Endothelial cell of umbilical vein (primary cell): ENCODE data around the gene LHX3. TPM values are rescaled to one million over a fixed set of nuclear protein-coding genes. Genes with fewer than 3 reads are reported as not detected.

Source experiments
- BruUV-seq: library from RNA; stranded (reverse); fragments of 400-500 nt; replicated peaks from 2 replicates; lab custom pipeline; 2021; lab: Mats Ljungman, UMichigan
- CTCF ChIA-PET: fragments of 300-600, 350-600 bp; sonication (Branson Sonifier 250); formaldehyde crosslinking; loops from one replicate; lab custom pipeline; 2021; ENCODE audit warnings: antibody characterized with exemption, inconsistent platforms; lab: Charles Lee
- POLR2A ChIA-PET: fragments of 300-600, 350-600 bp; sonication (Branson Sonifier 250); formaldehyde crosslinking; loops from one replicate; lab custom pipeline; 2021; ENCODE audit warnings: antibody characterized with exemption, inconsistent platforms; lab: Charles Lee
- DNase-seq: peaks from one replicate; pipeline ENCODE4 v3.0.0-alpha.2; 2011; ENCODE audit warnings: low read depth, low spot score
- FAIRE-seq: peaks from 2 replicates; lab custom pipeline; 2011; peaks lifted over from hg19 to GRCh38; lab: Jason Lieb, UNC
- H2AFZ ChIP-seq: 2 replicates; pipeline ENCODE4 v1.6.0; 2012; ENCODE audit warnings: low read depth, low read length, control low read depth, inconsistent platforms
- H3K27ac ChIP-seq: 2 replicates; pipeline ENCODE4 v1.5.1; 2011; ENCODE audit warnings: low read depth, mild to moderate bottlenecking, control low read depth, low read length, moderate library complexity; ENCODE audit not compliant: insufficient read depth
- H3K27me3 ChIP-seq, 2 experiments: 2 replicates each; pipeline versions ENCODE4 v1.6.0 to v1.6.1; 2011; ENCODE audit warnings: low read length in 2 of 2, mixed read lengths in 1 of 2; ENCODE audit not compliant: control insufficient read depth in 2 of 2, insufficient read depth in 2 of 2
- H3K36me3 ChIP-seq, 2 experiments: 2 replicates in 1 of 2; 3 replicates in 1 of 2; pipeline ENCODE4 v1.5.1; 2011; ENCODE audit warnings: low read length in 2 of 2, mild to moderate bottlenecking in 1 of 2, moderate library complexity in 1 of 2; ENCODE audit not compliant: control insufficient read depth in 2 of 2, insufficient read depth in 2 of 2; ENCODE audit errors: extremely low read depth in 1 of 2
- H3K4me1 ChIP-seq: 3 replicates; pipeline ENCODE4 v1.5.1; 2011; ENCODE audit warnings: mild to moderate bottlenecking, low read length; ENCODE audit not compliant: control insufficient read depth, insufficient read depth; ENCODE audit errors: extremely low read depth
- H3K4me2 ChIP-seq: 2 replicates; pipeline ENCODE4 v1.6.1; 2011; ENCODE audit warnings: low read length, control low read depth, mixed read lengths; ENCODE audit not compliant: insufficient read depth
- H3K4me3 ChIP-seq, 3 experiments: fragments of 200-600 bp in 1 of 3; sonication (generic), shearing (Covaris generic) in 1 of 3; replicated peaks in 1 of 3; 2 replicates each; pipeline ENCODE4 v1.5.1; 2011 to 2016; ENCODE audit warnings: control low read depth in 3 of 3, low read length in 3 of 3, mild to moderate bottlenecking in 2 of 3, inconsistent platforms in 1 of 3, low read depth in 1 of 3, moderate library complexity in 1 of 3; ENCODE audit not compliant: insufficient read depth in 1 of 3
- H3K79me2 ChIP-seq: 2 replicates; pipeline ENCODE4 v1.6.0; 2012; ENCODE audit warnings: low read length, inconsistent platforms; ENCODE audit not compliant: control insufficient read depth, insufficient read depth
- H3K9ac ChIP-seq: replicated peaks from 2 replicates; pipeline ENCODE3; 2011; ENCODE audit warnings: low read length, control low read depth; ENCODE audit not compliant: insufficient read depth; ENCODE audit errors: extremely low read depth
- H3K9me1 ChIP-seq: replicated peaks from 3 replicates; pipeline ENCODE4 v1.6.0; 2011; ENCODE audit warnings: mild to moderate bottlenecking, low read length; ENCODE audit not compliant: control insufficient read depth, insufficient read depth; ENCODE audit errors: extremely low read depth
- H3K9me3 ChIP-seq: replicated peaks from 2 replicates; pipeline ENCODE4 v1.5.1; 2012; ENCODE audit warnings: low read length, inconsistent platforms; ENCODE audit not compliant: control insufficient read depth, insufficient read depth
- H4K20me1 ChIP-seq: replicated peaks from 2 replicates; pipeline ENCODE3; 2011; ENCODE audit warnings: mild to moderate bottlenecking, low read length; ENCODE audit not compliant: control insufficient read depth, insufficient read depth; ENCODE audit errors: extremely low read depth
- CTCF ChIP-seq, 2 donors: IDR thresholded peaks; 1 replicate in 1 of 2; 2 replicates in 1 of 2; pipeline ENCODE4 v1.5.1; 2011; ENCODE audit warnings: low read length in 2 of 2, mild to moderate bottlenecking in 2 of 2, moderate library complexity in 2 of 2, control low read depth in 1 of 2, inconsistent platforms in 1 of 2, low read depth in 1 of 2; ENCODE audit not compliant: insufficient read depth in 1 of 2; ENCODE audit errors: extremely low read depth in 1 of 2
- EZH2 ChIP-seq: IDR thresholded peaks from 2 replicates; pipeline ENCODE4 v1.6.1; 2012; ENCODE audit warnings: borderline replicate concordance, low read depth, mild to moderate bottlenecking, moderate library complexity, low read length, inconsistent platforms; ENCODE audit not compliant: severe bottlenecking
- FOS ChIP-seq: IDR thresholded peaks from 2 replicates; pipeline ENCODE4 v1.6.1; 2011; ENCODE audit warnings: mild to moderate bottlenecking, low read length, moderate library complexity, borderline replicate concordance; ENCODE audit not compliant: insufficient read depth
- GATA2 ChIP-seq: IDR thresholded peaks from 2 replicates; pipeline ENCODE4 v1.7.0; 2011; ENCODE audit warnings: low read depth, mild to moderate bottlenecking, moderate library complexity, mixed read lengths, low read length; ENCODE audit not compliant: insufficient read length, insufficient read depth
- JUN ChIP-seq: IDR thresholded peaks from 2 replicates; pipeline ENCODE4 v1.6.1; 2011; ENCODE audit warnings: borderline replicate concordance, low read depth; ENCODE audit not compliant: insufficient read length, insufficient read depth
- MYC ChIP-seq: IDR thresholded peaks from one replicate; pipeline ENCODE4 v1.6.1; 2011; ENCODE audit warnings: mild to moderate bottlenecking, low read depth, low read length
- dilution Hi-C: fragments of 300-500 bp; cut with MboI; formaldehyde crosslinking; loops from one replicate; pipeline ENCODE4 v1.15.0; 2019; ENCODE audit warnings: low sequenced_read_pairs; ENCODE audit not compliant: extremely low pct_ligation_motif_present
- intact Hi-C: fragments of 100-400 bp; cut with micrococcal nuclease; formaldehyde crosslinking; loops from one replicate; pipeline ENCODE4 v1.10.0; 2022
- polyA plus RNA-seq, 4 experiments: library from polyadenylated mRNA; depleted of rRNA in 3 of 4; stranded (reverse) in 3 of 4; unstranded in 1 of 4; fragments of >200 nt; gene quantifications; 2 replicates each; pipeline versions ENCODE4 v1.2.1 to v1.2.3, GENCODE V29; 2011 to 2012; ENCODE audit warnings: missing spikeins in 1 of 4
- total RNA-seq: library from RNA; stranded (reverse); gene quantifications from 2 replicates; pipeline ENCODE4 v1.2.3, GENCODE V29; 2021
- TF ChIP-seq, protein P1 (sequence below): IDR thresholded peaks from 2 replicates; pipeline ENCODE4 v1.6.1; 2011; ENCODE audit not compliant: insufficient read depth, insufficient read length

Gene LHX3
- total and polyA plus RNA-seq, 2 donors (not counting 3 experiments of a cell fraction or from before 2014, with no cell fraction given) = not detected

DNA sequence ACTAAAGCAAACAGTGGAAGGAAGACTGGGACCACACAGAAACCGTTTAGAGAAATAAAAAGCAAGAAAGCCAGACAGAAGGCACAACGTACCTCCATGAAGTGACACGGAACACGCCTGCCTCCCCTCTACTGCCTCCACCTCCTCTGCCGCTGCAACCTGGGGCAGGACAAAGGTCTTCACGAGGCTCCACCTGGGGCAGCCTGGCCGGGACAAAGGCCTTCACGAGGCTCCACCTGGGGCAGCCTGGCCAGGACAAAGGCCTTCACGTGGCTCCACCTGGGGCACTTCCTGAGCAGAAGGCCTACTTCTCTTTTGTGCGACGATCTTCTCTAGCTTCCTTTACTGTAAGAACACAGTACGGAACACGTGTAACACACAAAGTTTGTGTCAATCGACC lies 28.9 kb upstream of the LHX3 start:
- peaks cover 0 to 7% of the 10 kb centered on the region in 2 experiments for H3K36me3 ChIP-seq
- no peak overlapping the region for H3K4me2 ChIP-seq
- no peak for FAIRE-seq
- ChIA-PET CTCF (no interaction called here), POLR2A (no interaction called here)
- no peaks in the 10 kb centered on the region for H3K9me1 ChIP-seq
- H3K27ac ChIP-seq = no peak overlapping the region
- H3K4me1 ChIP-seq = no peaks in the 10 kb centered on the region
- no peaks in the 10 kb centered on the region for H4K20me1 ChIP-seq
- H3K79me2 ChIP-seq = no peaks in the 10 kb centered on the region
- H3K4me3 ChIP-seq = no peak overlapping the region
- no peak for TF ChIP-seq GATA2
- TF ChIP-seq, protein P1, sequence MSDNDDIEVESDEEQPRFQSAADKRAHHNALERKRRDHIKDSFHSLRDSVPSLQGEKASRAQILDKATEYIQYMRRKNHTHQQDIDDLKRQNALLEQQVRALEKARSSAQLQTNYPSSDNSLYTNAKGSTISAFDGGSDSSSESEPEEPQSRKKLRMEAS = no peak
- no peak for TF ChIP-seq JUN
- TF ChIP-seq FOS = no peak
- TF ChIP-seq MYC = no peak
- TF ChIP-seq EZH2 = no peak
- TF ChIP-seq CTCF (IDR thresholded peaks at IDR 0.05; ENCODE audit: extremely low read depth in 1 of 2, insufficient read depth in 1 of 2, low read depth in 1 of 2, low read length in 2 of 2) = no peak
- H3K27me3 ChIP-seq = no peaks in the 10 kb centered on the region
- intact Hi-C loops = no loop called here
- H3K9ac ChIP-seq = no peak overlapping the region
- no peak overlapping the region for H2AFZ ChIP-seq
- DNase-seq = no peak
- H3K9me3 ChIP-seq = no peaks in the 10 kb centered on the region
- dilution Hi-C loops = no loop called here
- no TSS peak for BruUV-seq
